Activated naive CD4-positive, alpha-beta T cell treated with anti-CD3 and anti-CD28 coated beads, Interleukin-2, amount 10 ng/mL, durations not matched to agents 7 days and 5 days (primary cell): Measurements from ENCODE around the gene LDLRAD2.
"Not testable (repeated sequence)": the region's sequence is repeated elsewhere in the genome, so short reads cannot be mapped to it uniquely, and the experiment has no call there.

Experiments
- CTCF ChIA-PET: fragments of 350-600 bp; sonication (Branson Sonifier 250); formaldehyde crosslinking; loops from one replicate; lab custom pipeline; 2021; ENCODE audit warnings: antibody characterized with exemption; lab: Charles Lee
- DNase-seq: peaks from one replicate; pipeline ENCODE4 v3.0.0-alpha.2; 2020
- H3K27ac Mint-ChIP-seq: one replicate; pipeline ENCODE4 v1.8.0; 2021; ENCODE audit warnings: mild to moderate bottlenecking, moderate library complexity, mixed read lengths
- H3K27me3 Mint-ChIP-seq: one replicate; pipeline ENCODE4 v1.8.0; 2021; ENCODE audit warnings: mild to moderate bottlenecking, mixed read lengths
- H3K36me3 Mint-ChIP-seq: one replicate; pipeline ENCODE4 v1.8.0; 2021; ENCODE audit warnings: mixed read lengths
- H3K4me1 Mint-ChIP-seq: one replicate; pipeline ENCODE4 v1.8.0; 2021; ENCODE audit warnings: mixed read lengths
- H3K4me3 Mint-ChIP-seq: one replicate; pipeline ENCODE4 v1.8.0; 2021; ENCODE audit warnings: mild to moderate bottlenecking, moderate library complexity, mixed read lengths
- H3K9me3 Mint-ChIP-seq: one replicate; pipeline ENCODE4 v1.8.0; 2021; ENCODE audit warnings: mixed read lengths

LDLRAD2 gene

GRCh38 chr1:21778405-21778727 is 33.7 kb upstream of the LDLRAD2 start:
- H3K9me3 Mint-ChIP-seq, result no peaks in the 10 kb centered on the region
- H3K4me3 Mint-ChIP-seq, result no peak overlapping the region
- H3K27me3 Mint-ChIP-seq, result no peaks in the 10 kb centered on the region
- CTCF ChIA-PET, result interaction anchor here (0.6 kb wide), 1 partner anchor 18 kb away, joined by 3 read pairs; no protein-coding TSS in a partner anchor
- H3K27ac Mint-ChIP-seq, result no peak overlapping the region
- H3K4me1 Mint-ChIP-seq, result peaks cover 47% of the 10 kb centered on the region
- no peak for DNase-seq
- peaks cover 23% of the 10 kb centered on the region for H3K36me3 Mint-ChIP-seq

DNA sequence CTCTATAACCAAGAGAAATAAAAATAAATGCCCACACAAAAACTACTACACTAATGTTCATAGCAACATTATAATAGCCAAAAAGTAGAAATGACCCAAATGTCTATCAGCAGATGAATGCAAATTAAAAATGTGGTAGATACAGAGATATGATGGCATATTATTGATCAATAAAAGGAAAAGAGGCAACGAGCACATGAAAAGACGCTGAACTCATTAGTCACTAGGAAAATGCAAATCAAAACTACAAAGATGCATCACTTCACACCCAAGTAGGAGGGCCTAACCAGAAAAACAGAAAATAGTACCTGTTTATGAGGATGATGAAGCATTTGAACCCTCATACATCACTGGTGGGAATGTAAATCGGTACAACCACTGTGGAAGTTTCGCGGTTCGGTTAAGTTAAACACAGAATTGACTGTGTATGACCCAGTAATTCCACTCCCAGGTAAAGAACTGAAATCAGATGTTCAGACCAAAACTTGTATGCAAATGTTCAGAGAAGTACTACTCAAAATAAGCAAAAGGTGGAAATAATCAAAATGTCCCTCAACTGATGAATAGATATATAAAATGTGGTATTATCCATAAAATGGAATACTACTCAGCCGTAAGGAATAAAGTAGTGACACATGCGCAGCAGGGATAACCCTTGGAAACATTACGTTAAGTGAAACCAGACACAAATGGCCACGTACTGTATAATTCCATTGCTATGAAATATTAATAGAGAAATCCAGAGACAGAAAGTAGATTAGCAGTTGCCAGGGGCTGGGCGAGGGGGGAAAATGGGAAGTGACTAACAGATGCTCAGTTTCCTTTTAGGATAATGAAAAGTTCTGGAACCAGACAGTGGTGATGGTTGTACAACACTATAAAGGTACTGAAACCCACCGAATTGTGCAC is 32.2 kb upstream of the LDLRAD2 start:
- H3K4me3 Mint-ChIP-seq, result peak overlapping the region; percentile 65
- no peaks in the 10 kb centered on the region for H3K27me3 Mint-ChIP-seq
- peaks cover 46% of the 10 kb centered on the region for H3K4me1 Mint-ChIP-seq
- DNase-seq, result no peak
- H3K27ac Mint-ChIP-seq, result peak overlapping the region; percentile 76
- peaks cover 23% of the 10 kb centered on the region for H3K36me3 Mint-ChIP-seq
- CTCF ChIA-PET, result no interaction called here
- no peaks in the 10 kb centered on the region for H3K9me3 Mint-ChIP-seq

DNA sequence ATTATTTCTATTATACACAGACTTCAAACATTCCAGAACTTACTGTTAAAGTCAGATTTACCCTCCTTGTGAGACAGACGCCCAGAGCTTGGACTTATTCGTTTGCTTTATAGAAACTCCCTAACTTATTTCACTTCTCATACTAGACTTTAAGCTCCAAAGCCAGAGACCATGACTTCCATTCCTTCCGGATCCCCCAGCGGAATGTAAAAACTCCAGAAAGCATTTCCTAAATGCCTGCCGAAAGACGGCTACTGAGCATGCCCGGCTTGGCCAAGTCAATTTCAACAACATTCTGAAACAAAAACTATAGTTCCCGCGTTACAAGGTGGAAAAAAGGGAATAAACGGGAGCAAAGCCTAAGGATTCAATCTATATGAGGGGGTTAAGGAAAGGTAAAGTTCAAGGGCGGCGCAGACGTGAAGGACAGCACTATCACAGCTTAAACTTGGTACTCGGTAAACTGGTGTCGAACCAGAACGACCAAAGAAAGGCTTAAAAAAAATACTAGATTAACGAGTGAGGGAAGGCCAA is 30.2 kb upstream of the LDLRAD2 start:
- CTCF ChIA-PET, result interaction anchor here (0.6 to 1.9 kb wide), 10 partner anchors 12 to 122 kb away, joined by 3 to 11 read pairs (median 4); no protein-coding TSS in a partner anchor
- Mint-ChIP-seq H3K36me3 (peaks cover 19% of the 10 kb centered on the region), H3K9me3 (no peaks in the 10 kb centered on the region), H3K27me3 (peaks cover 4% of the 10 kb centered on the region), H3K27ac (peak overlapping the region; percentile 99), H3K4me1 (peaks cover 39% of the 10 kb centered on the region), H3K4me3 (peak overlapping the region; percentile 90)
- DNase-seq, result no peak

DNA sequence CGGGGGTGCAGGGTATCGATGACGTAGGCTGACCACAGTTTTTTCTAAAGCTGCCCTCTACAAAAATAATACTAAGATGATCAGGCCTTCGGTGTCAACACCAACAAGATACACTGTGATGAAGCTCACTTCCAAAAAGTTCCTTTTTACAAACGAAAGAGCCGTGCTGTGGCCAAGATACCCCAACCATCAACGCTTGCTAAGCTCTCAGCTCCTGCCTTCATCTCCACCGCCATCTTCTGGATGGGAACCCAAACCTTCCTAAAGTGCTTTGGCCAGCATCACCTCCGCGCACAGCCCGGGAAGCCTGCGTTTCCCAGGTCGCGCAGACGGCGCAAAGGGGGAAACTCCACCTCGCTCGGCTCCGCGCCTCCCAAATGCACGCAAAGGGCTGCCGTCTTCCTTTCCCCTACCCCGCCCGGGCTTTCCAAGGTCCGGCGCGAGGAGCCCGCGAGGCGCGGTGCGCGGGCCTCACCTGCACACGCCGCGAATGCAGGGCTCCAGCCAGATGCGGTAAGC is 29.7 kb upstream of the LDLRAD2 start:
- peak overlapping the region; percentile 99 for H3K27ac Mint-ChIP-seq
- no peaks in the 10 kb centered on the region for H3K9me3 Mint-ChIP-seq
- peak; percentile 63 for DNase-seq
- peak overlapping the region; percentile 90 for H3K4me3 Mint-ChIP-seq
- peaks cover 6% of the 10 kb centered on the region for H3K27me3 Mint-ChIP-seq
- CTCF ChIA-PET, result interaction anchor here (0.7 to 1.9 kb wide), 7 partner anchors 12 to 123 kb away, joined by 3 to 11 read pairs (median 4); no protein-coding TSS in a partner anchor
- H3K36me3 Mint-ChIP-seq, result peaks cover 16% of the 10 kb centered on the region
- H3K4me1 Mint-ChIP-seq, result peaks cover 35% of the 10 kb centered on the region

- Mint-ChIP-seq H3K4me1 (peaks cover 32% of the 10 kb centered on the region), H3K27ac (peak within 1 kb of the TSS; percentile 99), H3K36me3 (peaks cover 15% of the 10 kb centered on the region), H3K27me3 (peaks cover 6% of the 10 kb centered on the region), H3K4me3 (peak within 1 kb of the TSS; percentile 90), H3K9me3 (no peaks in the 10 kb centered on the region)
- CTCF ChIA-PET, result interaction anchor here (1.1 to 1.9 kb wide), 3 partner anchors 21 to 80 kb away, joined by 3 to 11 read pairs (median 4); no protein-coding TSS in a partner anchor
- DNase-seq, result peak; percentile 97
These were observed 29.0 kb upstream of the LDLRAD2 start, which contains the start of gene USP48 for GRCh38 chr1:21782868-21783678. Gene USP48, minus strand, starts transcription at chr1:21783149. Its CDS starts 192 bp downstream, at chr1:21782957.

GRCh38 chr1:21783679-21784603 is 28.1 kb upstream of the LDLRAD2 start:
- H3K27me3 Mint-ChIP-seq, result peaks cover 10% of the 10 kb centered on the region
- peaks cover 12% of the 10 kb centered on the region for H3K36me3 Mint-ChIP-seq
- H3K27ac Mint-ChIP-seq, result peak overlapping the region; percentile 99
- CTCF ChIA-PET, result no interaction called here
- no peaks in the 10 kb centered on the region for H3K9me3 Mint-ChIP-seq
- peak overlapping the region; percentile 90 for H3K4me3 Mint-ChIP-seq
- peaks cover 27% of the 10 kb centered on the region for H3K4me1 Mint-ChIP-seq
- DNase-seq, result no peak

GRCh38 chr1:21785764-21786163 is 26.3 kb upstream of the LDLRAD2 start:
- Mint-ChIP-seq H3K27me3 (peaks cover 12% of the 10 kb centered on the region), H3K4me1 (peaks cover 13% of the 10 kb centered on the region)
- not testable (repeated sequence) for DNase-seq, H3K36me3 Mint-ChIP-seq, H3K4me3 Mint-ChIP-seq, H3K27ac Mint-ChIP-seq, H3K9me3 Mint-ChIP-seq
- CTCF ChIA-PET, result interaction anchor here (0.6 kb wide), 1 partner anchor 194 kb away, joined by 3 read pairs; no protein-coding TSS in a partner anchor

- CTCF ChIA-PET, result no interaction called here
- Mint-ChIP-seq H3K4me1 (peaks cover 13% of the 10 kb centered on the region), H3K27me3 (peaks cover 12% of the 10 kb centered on the region), H3K36me3 (peaks cover 7% of the 10 kb centered on the region), H3K4me3 (no peak overlapping the region), H3K27ac (no peak overlapping the region), H3K9me3 (no peaks in the 10 kb centered on the region)
- no peak for DNase-seq
These were observed 25.4 kb upstream of the LDLRAD2 start for GRCh38 chr1:21786640-21787039.

DNA sequence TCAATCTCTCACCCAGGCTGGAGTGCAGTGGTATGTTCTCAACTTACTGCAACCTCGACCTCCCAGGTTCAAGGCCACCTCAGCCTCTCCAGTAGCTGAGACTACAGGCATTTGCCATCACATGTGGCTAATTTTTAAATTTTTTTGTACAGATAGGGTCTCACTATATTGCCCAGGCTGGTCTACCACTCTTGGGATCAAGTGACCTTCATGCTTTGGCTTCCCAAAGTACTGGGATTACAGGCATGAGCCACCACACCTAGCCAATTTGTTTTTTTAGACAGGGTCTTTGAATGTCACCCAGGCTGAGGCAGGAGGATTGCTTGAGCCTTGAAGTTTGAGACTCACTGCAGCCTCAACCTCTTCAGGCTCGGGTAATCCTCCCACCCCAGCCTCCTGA is 19.0 kb upstream of the LDLRAD2 start:
- peaks cover 6% of the 10 kb centered on the region for H3K27me3 Mint-ChIP-seq
- H3K36me3 Mint-ChIP-seq, result no peaks in the 10 kb centered on the region
- H3K4me3 Mint-ChIP-seq, result no peak overlapping the region
- no peak for DNase-seq
- H3K27ac Mint-ChIP-seq, result no peak overlapping the region
- CTCF ChIA-PET, result no interaction called here
- peaks cover 11% of the 10 kb centered on the region for H3K9me3 Mint-ChIP-seq
- peaks cover 8% of the 10 kb centered on the region for H3K4me1 Mint-ChIP-seq

DNA sequence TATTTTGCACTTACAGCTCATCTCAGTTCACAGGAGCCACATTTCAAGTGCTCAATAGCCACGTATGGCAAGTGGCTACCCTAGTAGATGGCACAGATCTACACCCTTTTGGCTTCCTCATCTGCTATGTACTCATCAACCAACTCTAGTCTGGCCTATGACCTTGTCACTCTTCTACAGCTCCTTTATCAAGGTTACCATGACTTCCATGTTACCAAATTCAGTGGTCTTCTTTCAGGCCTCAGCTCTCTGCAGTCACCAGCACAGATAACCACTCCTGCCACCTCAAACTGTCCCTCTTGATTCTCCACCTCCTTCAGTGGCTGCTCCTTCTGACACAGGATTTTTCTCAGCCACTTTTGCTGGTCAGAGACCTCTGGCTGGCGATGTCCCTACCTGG is 17.4 kb upstream of the LDLRAD2 start:
- no peak for DNase-seq
- Mint-ChIP-seq H3K4me1 (peaks cover 8% of the 10 kb centered on the region), H3K27ac (no peak overlapping the region), H3K27me3 (no peaks in the 10 kb centered on the region), H3K4me3 (no peak overlapping the region), H3K36me3 (no peaks in the 10 kb centered on the region), H3K9me3 (peaks cover 11% of the 10 kb centered on the region)
- CTCF ChIA-PET, result interaction anchor here (0.9 kb wide), 1 partner anchor 13 kb away, joined by 3 read pairs; no protein-coding TSS in a partner anchor

DNA sequence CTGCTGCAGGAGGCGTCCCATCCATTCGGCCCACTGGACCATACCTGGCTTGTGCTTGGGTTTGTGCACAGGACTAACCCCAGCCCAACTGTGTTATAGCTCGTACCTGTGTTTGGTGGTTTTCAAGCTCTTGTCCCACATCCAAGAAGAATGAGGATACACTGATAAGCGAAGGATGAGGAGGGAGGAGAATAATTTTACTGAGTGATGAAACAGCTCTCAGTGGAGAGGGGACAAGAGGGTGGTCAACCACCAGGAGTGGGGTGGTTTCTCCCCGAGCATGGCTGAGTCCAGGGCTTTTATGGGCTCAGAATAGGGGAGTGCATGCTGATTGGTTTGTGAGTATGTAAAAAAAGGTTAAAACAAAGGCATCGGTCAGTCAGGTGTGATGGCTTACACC is 17.0 kb upstream of the LDLRAD2 start:
- CTCF ChIA-PET, result no interaction called here
- H3K4me1 Mint-ChIP-seq, result peaks cover 8% of the 10 kb centered on the region
- H3K4me3 Mint-ChIP-seq, result no peak overlapping the region
- no peaks in the 10 kb centered on the region for H3K27me3 Mint-ChIP-seq
- no peaks in the 10 kb centered on the region for H3K36me3 Mint-ChIP-seq
- no peak for DNase-seq
- no peak overlapping the region for H3K27ac Mint-ChIP-seq
- H3K9me3 Mint-ChIP-seq, result peaks cover 11% of the 10 kb centered on the region

GRCh38 chr1:21799730-21800129 is 12.3 kb upstream of the LDLRAD2 start:
- CTCF ChIA-PET, result no interaction called here

DNA sequence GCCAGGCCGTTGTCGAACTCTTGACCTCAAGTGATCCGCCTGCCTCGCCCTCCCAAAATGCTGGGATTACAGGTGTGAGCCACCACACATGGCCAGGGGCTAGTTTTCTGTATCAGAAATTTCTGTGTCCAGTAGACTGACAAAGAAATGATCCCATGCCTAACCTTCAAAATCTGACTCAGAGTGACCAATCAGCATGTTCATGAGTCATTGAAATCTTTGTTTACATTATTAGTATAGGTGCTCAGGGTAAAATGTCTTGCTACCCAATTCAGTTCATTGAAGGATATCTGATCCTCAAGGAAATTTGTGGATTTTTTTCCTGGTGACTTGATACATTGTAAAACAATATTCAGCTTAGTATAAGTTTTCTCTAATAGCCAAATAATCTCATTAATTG is 11.0 kb upstream of the LDLRAD2 start:
- no peaks in the 10 kb centered on the region for H3K36me3 Mint-ChIP-seq
- CTCF ChIA-PET, result no interaction called here
- H3K9me3 Mint-ChIP-seq, result no peaks in the 10 kb centered on the region
- H3K4me1 Mint-ChIP-seq, result no peaks in the 10 kb centered on the region
- DNase-seq, result no peak
- no peaks in the 10 kb centered on the region for H3K27me3 Mint-ChIP-seq
- H3K4me3 Mint-ChIP-seq, result no peak overlapping the region
- H3K27ac Mint-ChIP-seq, result no peak overlapping the region

More at GRCh38 chr1:21799730-21800129, 12.3 kb upstream of the LDLRAD2 start:
- no peaks in the 10 kb centered on the region for H3K27me3 Mint-ChIP-seq
- no peak for DNase-seq
- H3K4me1 Mint-ChIP-seq, result no peaks in the 10 kb centered on the region
- H3K36me3 Mint-ChIP-seq, result no peaks in the 10 kb centered on the region
- H3K9me3 Mint-ChIP-seq, result peaks cover 8% of the 10 kb centered on the region
- H3K4me3 Mint-ChIP-seq, result no peak overlapping the region
- H3K27ac Mint-ChIP-seq, result no peak overlapping the region
